Activated CD4-positive, alpha-beta T cell treated with anti-CD3 and anti-CD28 coated beads for 1 hour (primary cell): ENCODE data around the gene TSHZ2.
"Not testable (repeated sequence)": the region's sequence is repeated elsewhere in the genome, so short reads cannot be mapped to it uniquely, and the experiment has no call there.

Experiments used
- DNase-seq: peaks from one replicate; pipeline ENCODE4 v3.0.0-alpha.2; 2020

The TSHZ2 gene

DNA sequence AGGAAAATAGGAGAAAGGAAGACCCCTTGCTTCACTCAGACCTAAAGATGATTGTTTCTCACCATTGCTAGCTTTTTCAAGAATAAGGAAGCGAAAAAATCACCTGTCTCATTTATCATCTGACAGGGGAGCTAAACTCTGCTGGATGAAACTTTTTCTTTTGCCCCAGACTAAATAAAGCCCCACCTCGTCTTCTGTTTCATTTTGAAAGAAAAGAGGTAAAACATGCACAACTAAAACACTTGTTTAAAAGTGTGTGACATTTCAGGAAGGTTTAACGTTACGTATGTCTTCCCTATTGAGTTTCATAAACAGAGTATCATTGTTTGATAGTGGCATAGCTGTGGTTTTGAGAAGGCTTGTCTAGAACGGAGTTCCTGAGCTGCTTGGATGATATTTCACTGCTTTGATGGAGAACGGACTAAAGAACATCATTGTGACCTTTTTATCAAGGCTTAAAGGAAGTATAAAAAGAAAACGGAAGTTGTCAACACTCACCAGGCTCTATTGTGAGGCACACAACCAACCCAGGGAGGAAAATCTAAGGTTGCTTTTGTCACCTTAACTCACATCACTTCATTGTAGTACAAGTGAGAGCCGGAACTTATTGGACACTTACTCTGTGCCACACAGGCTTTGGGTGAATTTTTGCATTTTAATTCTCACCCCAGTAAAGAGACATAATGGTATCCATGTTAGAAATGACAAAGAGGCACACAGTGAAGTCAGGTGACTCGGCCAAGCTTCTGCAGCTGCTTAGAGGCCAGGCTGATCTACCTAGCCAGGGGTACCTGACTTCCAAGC, 29.5 kb downstream of the TSHZ2 start:
- DNase-seq, result no peak

GRCh38 chr20:53002786-53003185, 30.6 kb downstream of the TSHZ2 start:
- DNase-seq, result no peak

GRCh38 chr20:53003420-53004154, 31.4 kb downstream of the TSHZ2 start:
- DNase-seq, result no peak

- no peak for DNase-seq
Observed at GRCh38 chr20:53004267-53004813, 32.2 kb downstream of the TSHZ2 start.

- DNase-seq, result no peak
Observed at GRCh38 chr20:53009979-53010735, 38.0 kb downstream of the TSHZ2 start.

DNA sequence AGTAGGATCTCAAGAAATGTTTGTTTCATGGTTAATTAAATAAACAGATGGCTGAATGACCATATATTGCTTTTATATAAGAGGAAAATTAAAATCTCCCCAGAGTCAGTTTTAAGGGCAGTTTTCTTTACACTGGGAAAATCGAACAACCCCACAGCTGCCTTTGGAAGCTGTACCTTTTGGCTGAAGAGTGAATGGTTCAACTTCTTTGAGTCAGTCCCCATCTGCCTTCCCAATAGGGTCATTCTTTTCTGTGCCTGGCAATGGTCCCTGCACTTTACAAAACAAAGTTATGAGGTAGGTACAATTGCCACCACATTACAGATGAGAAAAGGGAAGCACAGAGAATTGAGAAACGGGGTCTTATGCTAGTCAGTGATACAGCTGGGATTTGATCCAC, 39.5 kb downstream of the TSHZ2 start:
- no peak for DNase-seq

- DNase-seq, result no peak
Observed at GRCh38 chr20:53013183-53013582, 41.0 kb downstream of the TSHZ2 start.

- no peak for DNase-seq
Observed at GRCh38 chr20:53013847-53014246, 41.7 kb downstream of the TSHZ2 start.

DNA sequence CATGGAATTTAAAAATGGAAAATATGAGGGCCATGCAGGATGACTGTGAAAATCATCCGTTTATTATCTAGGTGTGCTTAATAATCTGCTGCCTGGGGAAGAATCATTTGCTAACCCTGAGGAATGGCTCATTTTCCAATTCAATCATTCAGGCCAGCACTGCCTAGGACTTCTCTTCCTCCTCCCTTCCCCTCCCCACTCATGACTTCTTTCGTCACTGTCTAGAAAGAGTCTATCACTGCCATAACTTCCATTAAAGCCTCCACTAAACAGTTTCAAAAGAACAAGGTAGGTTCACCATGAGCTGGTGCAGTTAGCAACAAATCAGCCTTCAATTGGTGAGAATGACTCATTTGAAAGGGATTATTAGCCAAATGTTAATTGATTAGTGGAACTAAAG, 43.9 kb downstream of the TSHZ2 start:
- no peak for DNase-seq

GRCh38 chr20:53016534-53017042, 44.4 kb downstream of the TSHZ2 start:
- DNase-seq, result no peak

- no peak for DNase-seq
Observed at GRCh38 chr20:53017206-53017605, 45.0 kb downstream of the TSHZ2 start.

DNA sequence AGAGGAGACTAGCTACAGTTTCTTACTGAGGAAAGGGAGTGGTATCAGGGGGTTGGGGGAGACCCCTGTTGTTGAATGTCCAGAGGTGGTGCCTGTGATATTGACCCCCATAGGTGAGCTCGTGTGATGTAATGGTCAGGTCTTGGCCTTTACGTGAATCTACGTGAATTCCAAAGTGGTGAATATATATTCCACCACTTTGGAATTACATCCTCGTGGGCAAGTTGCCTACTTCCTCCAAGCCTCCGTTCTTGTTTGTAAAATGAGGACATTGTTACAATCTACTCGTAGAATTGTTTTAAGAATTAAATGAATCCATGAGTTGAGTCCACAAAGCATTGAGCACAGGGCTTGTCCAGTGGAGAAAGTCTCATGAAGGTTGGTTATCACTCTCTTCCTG, 47.3 kb downstream of the TSHZ2 start:
- no peak for DNase-seq

DNA sequence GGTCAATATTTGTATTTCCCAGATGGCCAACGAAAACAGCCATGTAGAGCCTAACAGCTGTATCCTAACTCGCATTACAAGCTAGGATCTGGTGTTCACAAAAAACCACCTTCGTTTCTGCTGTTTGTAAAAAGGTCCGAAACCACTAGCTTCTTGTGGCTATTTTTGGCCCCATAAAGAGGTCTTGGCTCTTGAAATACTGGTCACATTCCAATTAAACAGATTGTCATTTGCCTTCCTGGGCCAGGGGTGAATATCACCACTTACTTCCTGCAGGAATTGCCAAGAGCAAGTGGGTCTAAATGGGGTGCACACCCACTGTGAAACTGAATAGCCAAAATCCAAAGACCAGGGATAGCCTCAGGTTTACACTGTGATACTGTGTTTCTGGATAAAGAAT, 48.2 kb downstream of the TSHZ2 start:
- DNase-seq, result no peak

- no peak for DNase-seq
Observed at GRCh38 chr20:53020834-53021233, 48.7 kb downstream of the TSHZ2 start.

- DNase-seq, result no peak
Observed at GRCh38 chr20:53021934-53022333, 49.8 kb downstream of the TSHZ2 start.

- no peak for DNase-seq
Observed at GRCh38 chr20:53023732-53024520, 51.8 kb downstream of the TSHZ2 start.

DNA sequence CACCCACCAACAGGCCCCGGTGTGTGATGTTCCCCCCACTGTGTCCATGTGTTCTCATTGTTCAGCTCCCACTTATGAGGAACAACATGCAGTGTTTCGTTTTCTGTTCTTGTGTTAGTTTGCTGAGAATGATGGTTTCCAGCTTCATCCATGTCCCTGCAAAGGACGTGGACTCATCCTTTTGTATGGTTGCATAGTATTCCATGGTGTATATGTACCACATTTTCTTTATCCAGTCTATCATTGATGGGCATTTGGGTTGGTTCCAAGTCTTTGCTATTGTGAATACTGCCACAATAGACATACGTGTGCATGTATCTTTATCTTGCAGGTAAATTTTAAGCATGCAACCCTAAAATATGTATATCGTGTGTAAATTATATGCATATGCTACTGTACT, 52.5 kb downstream of the TSHZ2 start:
- not testable (repeated sequence) for DNase-seq

DNA sequence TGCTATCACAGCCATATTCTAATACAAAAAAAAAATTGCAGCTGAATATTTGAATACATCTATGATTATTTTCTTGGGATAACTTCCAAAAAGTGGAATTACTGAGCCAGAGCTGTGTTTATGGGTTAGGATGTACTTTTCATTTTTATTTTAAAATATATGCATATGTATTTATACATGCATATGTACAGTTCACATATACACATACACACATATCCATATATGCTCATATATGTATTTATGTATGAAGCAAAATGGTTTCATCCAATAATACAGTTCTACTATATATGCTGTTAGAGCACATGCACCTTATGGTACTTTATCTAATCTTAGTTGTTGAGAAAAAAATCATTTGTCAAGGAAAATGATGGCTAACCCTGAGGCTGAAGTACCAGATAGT, 54.9 kb downstream of the TSHZ2 start:
- DNase-seq, result no peak

- DNase-seq, result no peak
Observed at GRCh38 chr20:53028337-53029007, 56.3 kb downstream of the TSHZ2 start.

- no peak for DNase-seq
Observed at GRCh38 chr20:53030061-53030460, 57.9 kb downstream of the TSHZ2 start.

DNA sequence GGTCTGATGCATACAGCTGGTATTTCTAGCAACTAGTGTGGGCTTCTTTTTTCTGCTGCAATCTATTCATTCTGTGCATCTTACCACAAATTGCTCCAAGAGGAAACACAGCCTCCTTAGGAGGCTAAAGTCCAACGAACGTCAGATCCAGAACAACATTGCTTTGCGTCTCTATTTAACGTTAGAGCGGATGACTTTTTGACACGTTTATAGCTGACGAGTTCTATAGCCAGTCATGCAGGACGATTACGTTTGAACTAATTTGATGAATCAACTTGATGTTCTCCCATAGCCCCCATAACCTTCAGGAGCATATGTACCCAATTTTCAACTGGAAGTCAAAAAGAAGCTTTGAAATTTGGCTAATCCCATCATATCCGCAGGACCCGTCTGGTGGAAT, 59.9 kb downstream of the TSHZ2 start:
- DNase-seq, result no peak

- DNase-seq, result no peak
Observed at GRCh38 chr20:53032478-53032932, 60.3 kb downstream of the TSHZ2 start.
